A673 (cell line): Measurements from ENCODE around the gene SLC46A1. TPM values are rescaled to one million over a fixed set of nuclear protein-coding genes. Genes with fewer than 3 reads are reported as not detected.
"Not testable (repeated sequence)": the region's sequence is repeated elsewhere in the genome, so short reads cannot be mapped to it uniquely, and the experiment has no call there.

ENCODE experiments used
- BruUV-seq: library from RNA; stranded (reverse); fragments of 400-500 nt; replicated peaks from 2 replicates; lab custom pipeline; 2021; lab: Mats Ljungman, UMichigan
- CTCF ChIA-PET: fragments of 300-600 bp; sonication (Branson Sonifier 250); formaldehyde crosslinking; loops from one replicate; lab custom pipeline; 2022; ENCODE audit warnings: antibody characterized with exemption; lab: Charles Lee
- POLR2A ChIA-PET: fragments of 300-600 bp; sonication (Branson Sonifier 250); formaldehyde crosslinking; loops from one replicate; lab custom pipeline; 2022; ENCODE audit warnings: antibody characterized with exemption; ENCODE audit not compliant: low non-redundant PET; lab: Charles Lee
- DNase-seq: peaks from one replicate; pipeline ENCODE4 v3.0.0-alpha.2; 2015; ENCODE audit warnings: low spot score
- H3K27ac ChIP-seq: fragments of 200-600 bp; sonication (generic); 2 replicates; pipeline ENCODE4 v1.5.1; 2016; ENCODE audit warnings: mixed run types, low read depth, mild to moderate bottlenecking, mixed read lengths, antibody characterized with exemption, low read length; ENCODE audit not compliant: poor library complexity, severe bottlenecking
- H3K27me3 ChIP-seq: fragments of 200-600 bp; sonication (generic); replicated peaks from 2 replicates; pipeline ENCODE4 v1.6.1; 2017; ENCODE audit warnings: mixed run types, low read depth, mild to moderate bottlenecking, mixed read lengths, antibody characterized with exemption, low read length; ENCODE audit not compliant: insufficient read depth, poor library complexity
- H3K36me3 ChIP-seq: fragments of 200-600 bp; sonication (generic); 2 replicates; pipeline ENCODE4 v1.6.1; 2016; ENCODE audit warnings: mixed run types, mild to moderate bottlenecking, mixed read lengths, antibody characterized with exemption, low read length; ENCODE audit not compliant: insufficient read depth, poor library complexity, severe bottlenecking
- H3K4me1 ChIP-seq: fragments of 200-600 bp; sonication (generic); 2 replicates; pipeline ENCODE4 v1.6.1; 2017; ENCODE audit warnings: mixed run types, mild to moderate bottlenecking, mixed read lengths, antibody characterized with exemption, low read length; ENCODE audit not compliant: insufficient read depth, poor library complexity, severe bottlenecking
- H3K4me3 ChIP-seq: fragments of 200-600 bp; sonication (generic); 2 replicates; pipeline ENCODE4 v1.5.1; 2016; ENCODE audit warnings: low read depth, mixed run types, mild to moderate bottlenecking, mixed read lengths, low read length; ENCODE audit not compliant: poor library complexity, severe bottlenecking
- H3K9me3 ChIP-seq: fragments of 200-600 bp; sonication (generic); 2 replicates; pipeline ENCODE4 v1.6.1; 2016; ENCODE audit warnings: mixed run types, low read depth, mild to moderate bottlenecking, mixed read lengths, antibody characterized with exemption, low read length; ENCODE audit not compliant: poor library complexity, severe bottlenecking
- EZH2 ChIP-seq: fragments of 200-600 bp; sonication (generic); IDR thresholded peaks from 2 replicates; pipeline ENCODE4 v1.6.1; 2017; ENCODE audit warnings: borderline replicate concordance, low read depth, mild to moderate bottlenecking, mixed read lengths, antibody characterized with exemption, low read length; ENCODE audit not compliant: poor library complexity, severe bottlenecking
- intact Hi-C: fragments of 100-400 bp; cut with micrococcal nuclease; formaldehyde crosslinking; loops from one replicate; pipeline ENCODE4 v1.10.0; 2022; ENCODE audit not compliant: unreplicated experiment
- total RNA-seq: library from RNA; stranded (reverse); gene quantifications from 2 replicates; pipeline ENCODE4 v1.2.3, GENCODE V29; 2021
- TF ChIP-seq, protein P1 (sequence below): fragments of 300-800, 200-600 bp; sonication (generic); conservative IDR thresholded peaks from 2 replicates; pipeline ENCODE4 v1.5.1; 2017; ENCODE audit warnings: low read depth, mild to moderate bottlenecking, antibody characterized with exemption, low read length, moderate library complexity, mixed read lengths

The SLC46A1 gene
- total RNA-seq, 1 experiment from 2014 or later, result 4.4 TPM

DNA sequence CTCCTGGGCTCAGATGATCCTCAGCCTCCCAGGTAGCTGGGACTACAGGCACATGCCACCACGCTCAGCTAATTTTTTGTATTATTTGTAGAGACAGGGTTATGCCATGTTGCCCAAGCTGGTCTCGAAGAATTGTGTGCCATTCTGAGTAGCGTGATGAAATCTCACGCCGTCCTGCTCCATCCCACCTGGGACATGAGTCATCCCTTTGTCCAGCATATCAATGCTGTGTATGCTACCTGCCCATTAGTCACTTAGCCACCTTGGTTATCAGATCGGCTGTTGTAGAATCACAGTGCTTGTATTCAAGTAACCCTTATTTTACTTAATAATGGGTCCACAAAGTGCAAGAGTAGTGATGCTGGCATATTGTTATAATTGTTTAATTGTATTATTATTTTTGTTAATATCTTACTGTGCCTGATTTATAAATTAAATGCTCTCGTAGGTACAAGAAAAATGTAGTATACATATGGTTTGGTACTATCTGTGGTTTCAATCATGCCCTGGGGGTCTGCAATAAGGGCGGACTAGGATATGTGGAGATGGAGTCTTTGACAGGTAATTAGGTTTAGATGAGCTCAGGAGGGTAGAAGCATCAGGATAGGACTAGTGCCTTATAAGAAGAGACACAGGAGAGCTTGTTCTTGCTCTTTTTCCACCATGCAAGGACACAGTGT, 40.8 kb upstream of the SLC46A1 start:
- H3K27ac ChIP-seq, result no peak overlapping the region
- no TSS peak for BruUV-seq
- intact Hi-C loops, result no loop called here
- no peaks in the 10 kb centered on the region for H3K9me3 ChIP-seq
- H3K36me3 ChIP-seq, result no peaks in the 10 kb centered on the region
- H3K4me3 ChIP-seq, result no peak overlapping the region
- H3K27me3 ChIP-seq, result peaks cover 24% of the 10 kb centered on the region
- ChIA-PET POLR2A (no interaction called here), CTCF (no interaction called here)
- no peaks in the 10 kb centered on the region for H3K4me1 ChIP-seq
- no peak for DNase-seq
- TF ChIP-seq EZH2, result no peak
- TF ChIP-seq, protein P1, sequence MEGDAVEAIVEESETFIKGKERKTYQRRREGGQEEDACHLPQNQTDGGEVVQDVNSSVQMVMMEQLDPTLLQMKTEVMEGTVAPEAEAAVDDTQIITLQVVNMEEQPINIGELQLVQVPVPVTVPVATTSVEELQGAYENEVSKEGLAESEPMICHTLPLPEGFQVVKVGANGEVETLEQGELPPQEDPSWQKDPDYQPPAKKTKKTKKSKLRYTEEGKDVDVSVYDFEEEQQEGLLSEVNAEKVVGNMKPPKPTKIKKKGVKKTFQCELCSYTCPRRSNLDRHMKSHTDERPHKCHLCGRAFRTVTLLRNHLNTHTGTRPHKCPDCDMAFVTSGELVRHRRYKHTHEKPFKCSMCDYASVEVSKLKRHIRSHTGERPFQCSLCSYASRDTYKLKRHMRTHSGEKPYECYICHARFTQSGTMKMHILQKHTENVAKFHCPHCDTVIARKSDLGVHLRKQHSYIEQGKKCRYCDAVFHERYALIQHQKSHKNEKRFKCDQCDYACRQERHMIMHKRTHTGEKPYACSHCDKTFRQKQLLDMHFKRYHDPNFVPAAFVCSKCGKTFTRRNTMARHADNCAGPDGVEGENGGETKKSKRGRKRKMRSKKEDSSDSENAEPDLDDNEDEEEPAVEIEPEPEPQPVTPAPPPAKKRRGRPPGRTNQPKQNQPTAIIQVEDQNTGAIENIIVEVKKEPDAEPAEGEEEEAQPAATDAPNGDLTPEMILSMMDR, result no peak

DNA sequence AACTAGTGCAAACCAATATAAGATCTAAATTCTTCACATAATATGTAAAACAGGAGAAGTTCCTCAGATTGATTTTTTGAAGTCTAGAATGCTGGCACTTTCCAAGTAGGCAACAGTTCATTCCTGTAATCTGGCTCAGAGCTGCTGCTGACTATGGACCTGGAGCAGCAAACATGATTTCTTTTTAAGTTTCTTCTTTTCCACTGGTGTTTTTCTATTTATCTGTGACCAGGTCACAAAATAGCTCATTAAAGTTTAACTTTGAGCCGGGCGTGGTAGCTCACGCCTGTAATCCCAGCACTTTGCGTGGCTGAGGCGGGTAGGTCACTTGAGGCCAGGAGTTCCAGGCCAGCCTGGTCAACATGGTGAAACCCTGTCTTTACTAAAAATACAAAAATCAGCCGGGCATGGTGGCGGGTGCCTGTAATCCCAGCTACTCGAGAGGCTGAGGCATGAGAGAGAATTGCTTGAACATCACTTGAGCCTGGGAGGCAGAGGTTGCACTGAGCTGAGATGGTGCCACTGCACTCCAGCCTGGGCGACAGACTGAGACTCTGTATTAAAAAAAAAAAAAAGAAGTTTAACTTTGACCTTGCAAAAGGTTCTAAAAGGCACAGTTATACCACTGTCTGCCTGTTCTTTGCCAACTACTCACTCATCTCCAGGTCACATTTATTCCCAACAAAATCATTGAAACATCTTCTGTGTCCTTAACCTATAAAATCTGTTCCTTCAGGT, 38.1 kb upstream of the SLC46A1 start:
- CTCF ChIA-PET, result no interaction called here
- H3K36me3 ChIP-seq, result no peaks in the 10 kb centered on the region
- no peak overlapping the region for H3K27ac ChIP-seq
- peaks cover 16% of the 10 kb centered on the region for H3K27me3 ChIP-seq
- no peak for TF ChIP-seq EZH2
- TF ChIP-seq, protein P1, result no peak
- H3K4me3 ChIP-seq, result no peak overlapping the region
- POLR2A ChIA-PET, result interaction anchor here (0.6 kb wide), 1 partner anchor 770 kb away, joined by 3 read pairs; no protein-coding TSS in a partner anchor
- no peak for DNase-seq
- H3K4me1 ChIP-seq, result no peaks in the 10 kb centered on the region
- intact Hi-C loops, result no loop called here
- no peaks in the 10 kb centered on the region for H3K9me3 ChIP-seq
- BruUV-seq, result no TSS peak

DNA sequence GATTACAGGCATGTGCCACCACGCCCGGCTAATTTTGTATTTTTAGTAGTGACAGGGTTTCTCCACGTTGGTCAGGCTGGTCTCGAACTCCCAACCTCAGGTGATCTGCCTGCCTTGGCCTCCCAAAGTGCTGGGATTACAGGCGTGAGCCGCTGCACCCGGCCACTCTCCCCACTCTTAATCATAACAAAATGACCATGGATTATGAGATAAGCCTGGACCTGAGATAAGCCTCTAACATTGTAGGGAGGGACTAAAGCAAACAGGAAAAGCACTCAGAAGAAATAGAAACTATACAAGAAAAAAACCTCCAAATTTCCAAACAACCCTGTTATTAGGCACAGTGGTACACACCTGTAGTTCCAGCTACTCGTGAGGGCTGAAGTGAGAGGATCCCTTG, 28.3 kb upstream of the SLC46A1 start:
- H3K36me3 ChIP-seq, CTCF ChIA-PET, H3K9me3 ChIP-seq, H3K4me3 ChIP-seq, DNase-seq, H3K27ac ChIP-seq, H3K27me3 ChIP-seq, BruUV-seq, H3K4me1 ChIP-seq, POLR2A ChIA-PET, intact Hi-C loops: not testable (repeated sequence)

DNA sequence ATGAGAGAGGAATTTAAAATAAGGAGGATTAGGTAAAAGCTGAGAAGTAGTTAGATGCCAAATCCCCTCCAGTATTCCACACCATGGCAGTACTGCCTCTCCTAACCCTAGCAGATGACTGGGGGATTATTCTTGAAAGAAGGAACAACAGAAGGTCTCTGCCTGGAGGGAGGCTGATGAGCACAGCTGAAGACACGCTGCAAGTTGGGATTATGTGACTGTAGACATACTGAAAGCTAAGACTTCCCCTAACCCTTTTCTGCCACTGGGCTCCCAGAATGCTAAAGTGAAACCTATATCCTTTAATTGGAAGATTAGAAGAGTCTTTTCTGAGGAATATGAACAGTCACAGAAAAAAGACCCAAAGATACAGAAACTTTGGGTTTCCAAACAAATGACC, 27.7 kb upstream of the SLC46A1 start:
- Histone ChIP-seq H3K36me3 (no peaks in the 10 kb centered on the region), H3K27ac (no peak overlapping the region), H3K9me3 (no peaks in the 10 kb centered on the region), H3K27me3 (peaks cover 9% of the 10 kb centered on the region), H3K4me1 (no peaks in the 10 kb centered on the region), H3K4me3 (no peak overlapping the region)
- TF ChIP-seq, protein P1, result no peak
- no peak for TF ChIP-seq EZH2
- intact Hi-C loops, result no loop called here
- no TSS peak for BruUV-seq
- POLR2A ChIA-PET, result no interaction called here
- DNase-seq, result no peak
- CTCF ChIA-PET, result no interaction called here

DNA sequence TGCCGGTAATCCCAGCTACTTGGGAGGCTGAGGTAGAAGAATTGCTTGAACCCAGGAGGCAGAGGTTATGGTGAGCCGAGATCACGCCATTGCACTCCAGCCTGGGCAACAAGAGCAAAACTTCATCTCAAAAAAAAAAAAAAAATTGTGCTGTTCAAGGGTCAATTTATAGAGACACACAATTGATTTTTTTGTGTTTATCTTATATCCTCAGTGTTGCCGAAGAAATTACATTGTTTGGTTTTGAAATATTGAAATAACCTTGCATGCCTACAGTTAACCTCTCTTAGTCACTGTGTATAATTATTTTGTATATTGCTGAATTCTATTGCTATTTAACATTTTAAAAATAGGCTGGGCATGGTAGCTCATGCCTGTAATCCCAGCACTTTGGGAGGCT, 22.0 kb upstream of the SLC46A1 start:
- H3K4me3 ChIP-seq, H3K27me3 ChIP-seq, H3K9me3 ChIP-seq, DNase-seq, H3K27ac ChIP-seq, POLR2A ChIA-PET, intact Hi-C loops, H3K4me1 ChIP-seq, CTCF ChIA-PET, BruUV-seq, H3K36me3 ChIP-seq: not testable (repeated sequence)
